ENCODE measurements around the gene CRTC1.

DNA sequence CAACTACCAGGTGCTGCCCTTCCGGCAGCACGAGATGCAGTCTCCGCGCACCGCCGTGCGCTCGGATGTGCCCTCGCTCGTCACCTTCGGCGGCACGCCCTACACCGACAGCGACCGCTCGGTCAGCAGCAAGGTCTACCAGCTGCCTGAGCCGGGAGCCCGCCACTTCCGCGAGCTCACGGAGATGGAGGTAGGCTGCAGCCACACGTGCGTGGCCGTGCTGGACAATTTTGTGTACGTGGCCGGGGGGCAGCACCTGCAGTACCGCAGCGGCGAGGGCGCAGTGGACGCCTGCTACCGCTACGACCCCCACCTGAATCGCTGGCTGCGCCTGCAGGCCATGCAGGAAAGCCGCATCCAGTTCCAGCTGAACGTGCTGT, 15.2 kb upstream of the CRTC1 start:
- TF ChIP-seq, protein P1, sequence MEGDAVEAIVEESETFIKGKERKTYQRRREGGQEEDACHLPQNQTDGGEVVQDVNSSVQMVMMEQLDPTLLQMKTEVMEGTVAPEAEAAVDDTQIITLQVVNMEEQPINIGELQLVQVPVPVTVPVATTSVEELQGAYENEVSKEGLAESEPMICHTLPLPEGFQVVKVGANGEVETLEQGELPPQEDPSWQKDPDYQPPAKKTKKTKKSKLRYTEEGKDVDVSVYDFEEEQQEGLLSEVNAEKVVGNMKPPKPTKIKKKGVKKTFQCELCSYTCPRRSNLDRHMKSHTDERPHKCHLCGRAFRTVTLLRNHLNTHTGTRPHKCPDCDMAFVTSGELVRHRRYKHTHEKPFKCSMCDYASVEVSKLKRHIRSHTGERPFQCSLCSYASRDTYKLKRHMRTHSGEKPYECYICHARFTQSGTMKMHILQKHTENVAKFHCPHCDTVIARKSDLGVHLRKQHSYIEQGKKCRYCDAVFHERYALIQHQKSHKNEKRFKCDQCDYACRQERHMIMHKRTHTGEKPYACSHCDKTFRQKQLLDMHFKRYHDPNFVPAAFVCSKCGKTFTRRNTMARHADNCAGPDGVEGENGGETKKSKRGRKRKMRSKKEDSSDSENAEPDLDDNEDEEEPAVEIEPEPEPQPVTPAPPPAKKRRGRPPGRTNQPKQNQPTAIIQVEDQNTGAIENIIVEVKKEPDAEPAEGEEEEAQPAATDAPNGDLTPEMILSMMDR (conservative IDR thresholded peaks at IDR 0.05; ENCODE audit: low read depth, low read length), result no peak
- TF ChIP-seq EZH2 (IDR thresholded peaks at IDR 0.05; ENCODE audit: borderline replicate concordance, low read depth, low read length, poor library complexity, severe bottlenecking), result no peak
